IMR-90 (cell line): ENCODE measurements around the gene SSR3. TPM values are rescaled to one million over a fixed set of nuclear protein-coding genes. Genes with fewer than 3 reads are reported as not detected.

Experiments used
- ATAC-seq: fragments of 200-7000 bp; cut with Tn5 transposase; 2 replicates; pipeline ENCODE4 v1.9.1; 2020; ENCODE audit warnings: low read depth, mild to moderate bottlenecking, moderate library complexity
- BruUV-seq: library from RNA; stranded (reverse); fragments of 400-500 nt; replicated peaks from 2 replicates; lab custom pipeline; 2021; lab: Mats Ljungman, UMichigan
- CTCF ChIA-PET: fragments of 300-600 bp; formaldehyde crosslinking; extraction: SDS; loops from one replicate; lab custom pipeline; 2021; ENCODE audit warnings: antibody characterized with exemption; lab: Yijun Ruan, JAX
- POLR2A ChIA-PET: fragments of 300-600 bp; sonication (Branson Sonifier 250); formaldehyde crosslinking; loops from one replicate; lab custom pipeline; 2022; ENCODE audit warnings: antibody characterized with exemption; ENCODE audit not compliant: unreplicated experiment; lab: Charles Lee
- DNase-seq: peaks from one replicate; pipeline ENCODE4 v3.0.0; 2013
- H2AFZ ChIP-seq: replicated peaks from 2 replicates; pipeline ENCODE3; 2013; ENCODE audit warnings: low read length, mild to moderate bottlenecking; ENCODE audit not compliant: poor library complexity
- H2AK5ac ChIP-seq: 2 replicates; pipeline ENCODE4 v1.6.1; 2013; ENCODE audit warnings: low read depth, low read length, inconsistent platforms
- H2AK9ac ChIP-seq: replicated peaks from 2 replicates; pipeline ENCODE3; 2013; ENCODE audit warnings: mild to moderate bottlenecking, low read depth, low read length, moderate library complexity; ENCODE audit not compliant: poor library complexity
- H2BK120ac ChIP-seq: 2 replicates; pipeline ENCODE4 v1.6.1; 2013; ENCODE audit warnings: low read depth, low read length, inconsistent platforms
- H2BK15ac ChIP-seq: 3 replicates; pipeline ENCODE4 v1.6.1; 2013; ENCODE audit warnings: low read depth, low read length, inconsistent platforms
- H2BK20ac ChIP-seq: 2 replicates; pipeline ENCODE4 v1.6.1; 2013; ENCODE audit warnings: low read depth, mild to moderate bottlenecking, inconsistent platforms, low read length, moderate library complexity
- H2BK5ac ChIP-seq: 2 replicates; pipeline ENCODE4 v1.6.1; 2013; ENCODE audit warnings: mild to moderate bottlenecking, low read depth, low read length, inconsistent platforms; ENCODE audit not compliant: poor library complexity, severe bottlenecking
- H3K14ac ChIP-seq: replicated peaks from 2 replicates; pipeline ENCODE4 v1.6.1; 2013; ENCODE audit warnings: low read depth, low read length, inconsistent platforms
- H3K18ac ChIP-seq: 2 replicates; pipeline ENCODE4 v1.6.1; 2013; ENCODE audit warnings: low read depth, low read length, control low read depth
- H3K23ac ChIP-seq: 2 replicates; pipeline ENCODE4 v1.6.1; 2013; ENCODE audit warnings: low read depth, low read length, inconsistent platforms
- H3K27ac ChIP-seq: 2 replicates; pipeline ENCODE4 v1.5.1; 2013; ENCODE audit warnings: mild to moderate bottlenecking, control low read depth, low read length; ENCODE audit not compliant: insufficient read depth
- H3K27me3 ChIP-seq: 2 replicates; pipeline ENCODE4 v1.6.1; 2013; ENCODE audit warnings: low read length; ENCODE audit not compliant: control insufficient read depth, insufficient read depth
- H3K36me3 ChIP-seq: 2 replicates; pipeline ENCODE4 v1.6.1; 2013; ENCODE audit warnings: low read length, mixed read lengths; ENCODE audit not compliant: control insufficient read depth, insufficient read depth
- H3K4ac ChIP-seq: 2 replicates; pipeline ENCODE4 v1.6.1; 2013; ENCODE audit warnings: low read depth, low read length, inconsistent platforms
- H3K4me1 ChIP-seq: 2 replicates; pipeline ENCODE4 v1.6.1; 2013; ENCODE audit warnings: low read length, mixed read lengths; ENCODE audit not compliant: control insufficient read depth, insufficient read depth
- H3K4me2 ChIP-seq: 2 replicates; pipeline ENCODE4 v1.6.1; 2013; ENCODE audit warnings: low read depth, mild to moderate bottlenecking, control low read depth, low read length, moderate library complexity
- H3K4me3 ChIP-seq: 2 replicates; pipeline ENCODE4 v1.5.1; 2013; ENCODE audit warnings: low read depth, mild to moderate bottlenecking, control low read depth, low read length, moderate library complexity; ENCODE audit not compliant: insufficient read depth
- H3K56ac ChIP-seq: 2 replicates; pipeline ENCODE4 v1.6.1; 2013; ENCODE audit warnings: low read length, inconsistent platforms; ENCODE audit not compliant: insufficient read depth; ENCODE audit errors: extremely low read depth
- H3K79me1 ChIP-seq, 2 experiments: 2 replicates each; pipeline ENCODE4 v1.6.1; 2013; ENCODE audit warnings: low read length in 2 of 2, inconsistent platforms in 1 of 2, low read depth in 1 of 2
- H3K9ac ChIP-seq: 2 replicates; pipeline ENCODE4 v1.6.1; 2013; ENCODE audit warnings: low read depth, low read length, control low read depth
- H3K9me1 ChIP-seq: 2 replicates; pipeline ENCODE4 v1.6.1; 2013; ENCODE audit warnings: low read length, inconsistent platforms; ENCODE audit not compliant: insufficient read depth
- H3K9me3 ChIP-seq: 2 replicates; pipeline ENCODE4 v1.6.1; 2013; ENCODE audit warnings: low read length; ENCODE audit not compliant: control insufficient read depth, insufficient read depth
- H4K20me1 ChIP-seq: 2 replicates; pipeline ENCODE4 v1.6.1; 2013; ENCODE audit warnings: low read length, inconsistent platforms; ENCODE audit not compliant: insufficient read depth
- H4K5ac ChIP-seq: 2 replicates; pipeline ENCODE4 v1.6.1; 2013; ENCODE audit warnings: mild to moderate bottlenecking, low read depth, low read length, control low read depth
- H4K8ac ChIP-seq, 2 experiments: 2 replicates each; pipeline ENCODE4 v1.6.1; 2013; ENCODE audit warnings: low read depth in 2 of 2, low read length in 2 of 2, control low read depth in 1 of 2, inconsistent platforms in 1 of 2
- H4K91ac ChIP-seq: 2 replicates; pipeline ENCODE4 v1.6.1; 2013; ENCODE audit warnings: low read depth, low read length, inconsistent platforms; ENCODE audit not compliant: insufficient read depth
- BHLHE40 ChIP-seq: fragments of 150-350 bp; IDR thresholded peaks from 2 replicates; pipeline ENCODE4 v1.6.1; 2016; ENCODE audit warnings: mild to moderate bottlenecking, low read depth, low read length
- CEBPB ChIP-seq: IDR thresholded peaks from 2 replicates; pipeline ENCODE4 v1.6.1; 2012; ENCODE audit warnings: low read depth, low read length, improper control_type of control experiment
- CHD1 ChIP-seq: IDR thresholded peaks from 2 replicates; pipeline ENCODE4 v1.6.1; 2012; ENCODE audit warnings: low read depth, low read length, improper control_type of control experiment
- FOS ChIP-seq: fragments of 150-350 bp; IDR thresholded peaks from 2 replicates; pipeline ENCODE4 v1.6.1; 2016; ENCODE audit warnings: low read depth, low read length
- MAZ ChIP-seq: IDR thresholded peaks from 2 replicates; pipeline ENCODE4 v1.6.1; 2012; ENCODE audit warnings: low read depth, mild to moderate bottlenecking, low read length, improper control_type of control experiment, moderate library complexity, borderline replicate concordance
- MXI1 ChIP-seq: IDR thresholded peaks from 2 replicates; pipeline ENCODE4 v1.6.1; 2012; ENCODE audit warnings: low read depth, mild to moderate bottlenecking, low read length, moderate library complexity, borderline replicate concordance
- NFE2L2 ChIP-seq: fragments of 150-350 bp; IDR thresholded peaks from 2 replicates; pipeline ENCODE4 v1.6.1; 2016; ENCODE audit warnings: low read depth, mild to moderate bottlenecking, low read length
- POLR2A ChIP-seq: IDR thresholded peaks from 2 replicates; pipeline ENCODE4 v1.6.1; 2012; ENCODE audit warnings: mild to moderate bottlenecking, low read depth, low read length
- RAD21 ChIP-seq: IDR thresholded peaks from 2 replicates; pipeline ENCODE4 v1.6.1; 2012; ENCODE audit warnings: low read length, improper control_type of control experiment
- RCOR1 ChIP-seq: IDR thresholded peaks from 2 replicates; pipeline ENCODE4 v1.6.1; 2012; ENCODE audit warnings: mild to moderate bottlenecking, low read length, improper control_type of control experiment; ENCODE audit not compliant: insufficient replicate concordance
- RFX5 ChIP-seq: IDR thresholded peaks from 2 replicates; pipeline ENCODE4 v1.8.0; 2012; ENCODE audit warnings: low read depth, mild to moderate bottlenecking, low read length, moderate library complexity
- SMC3 ChIP-seq: fragments of 150-350 bp; IDR thresholded peaks from 2 replicates; pipeline ENCODE4 v1.6.1; 2016; ENCODE audit warnings: low read depth, mild to moderate bottlenecking, antibody characterized with exemption, low read length, moderate library complexity
- WGBS, 2 experiments: methylation state at CpG; one replicate each; pipeline versions ENCODE4 v1.1.5 to v1.1.7; 2013; ENCODE audit warnings: missing lambda C conversion rate in 2 of 2; ENCODE audit not compliant: insufficient read length in 1 of 2; ENCODE audit errors: extremely low coverage in 2 of 2; 5-methylcytosine and 5-hydroxymethylcytosine counted together
- dilution Hi-C: fragments of 300-500 bp; cut with HindIII; formaldehyde crosslinking; loops from one replicate; pipeline ENCODE4 v1.14.3; 2018; ENCODE audit warnings: low sequenced_read_pairs; ENCODE audit not compliant: unreplicated experiment
- in situ Hi-C: fragments of 300-500 bp; cut with MboI; formaldehyde crosslinking; loops from 3 replicates; pipeline ENCODE4 v1.14.3; 2019; ENCODE audit warnings: low sequenced_read_pairs, inconsistent platforms, mixed read lengths
- intact Hi-C: fragments of 100-400 bp; cut with micrococcal nuclease; formaldehyde crosslinking; loops from 2 replicates; pipeline ENCODE4 v1.10.0; 2022
- polyA plus RNA-seq, 3 experiments: library from polyadenylated mRNA; depleted of rRNA; stranded (reverse); fragments of >200 nt; gene quantifications; 2 replicates each; pipeline ENCODE4 v1.2.3, GENCODE V29; 2012; ENCODE audit warnings: low replicate concordance in 1 of 3
- total RNA-seq: library from RNA; depleted of rRNA; stranded (reverse); fragments of >200 nt; gene quantifications from 2 replicates; pipeline ENCODE4 v1.2.3, GENCODE V29; 2012
- TF ChIP-seq, protein P1 (sequence below): conservative IDR thresholded peaks from 2 replicates; pipeline ENCODE4 v1.5.1; 2012; ENCODE audit warnings: mild to moderate bottlenecking, low read depth, low read length, improper control_type of control experiment
- TF ChIP-seq, protein P2 (sequence below): fragments of 150-350 bp; IDR thresholded peaks from 2 replicates; pipeline ENCODE4 v1.6.1; 2016; ENCODE audit warnings: low read depth, mild to moderate bottlenecking, low read length, moderate library complexity, borderline replicate concordance

The SSR3 gene
- total and polyA plus RNA-seq, 2 of the 4 experiments (the other 2 are of a cell fraction): 246 to 608 TPM

DNA sequence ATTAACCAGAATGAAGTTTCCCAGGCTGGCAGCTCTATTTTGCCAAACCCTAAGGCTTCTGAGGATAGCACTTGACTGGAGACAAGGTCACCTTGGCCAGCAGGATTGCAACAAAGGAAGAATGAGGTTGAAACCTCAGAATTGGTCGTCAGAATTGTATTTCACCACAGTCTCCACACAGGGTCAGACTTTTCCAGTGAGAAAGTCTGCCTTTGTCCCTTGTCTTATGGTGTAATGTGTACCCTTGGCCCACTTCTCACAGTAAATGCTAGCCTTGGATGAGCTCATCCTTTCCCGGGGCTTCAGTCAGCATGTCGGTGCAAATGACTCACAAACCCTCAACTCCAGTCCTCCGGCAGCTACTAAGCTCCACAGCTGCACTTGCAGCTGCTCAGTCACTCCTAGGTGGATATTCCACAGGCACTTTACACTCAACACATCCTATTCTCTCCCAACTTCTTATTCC is 19.7 kb downstream of the SSR3 start:
- H2BK15ac ChIP-seq: no peak overlapping the region
- no peak overlapping the region for H4K5ac ChIP-seq
- H2AK5ac ChIP-seq: peak overlapping the region; percentile 15; the same call in 1 of the 2 replicates
- H3K4ac ChIP-seq: 0 out of 2 replicates have a peak overlapping the region, but pooled peaks have one; percentile 17
- in situ Hi-C loops: loop anchor here (25.0 kb wide), 1 partner anchor 302 kb away; the partner anchor contains the start of gene LEKR1
- no peaks in the 10 kb centered on the region for H3K9me3 ChIP-seq
- no TSS peak for BruUV-seq
- H3K23ac ChIP-seq: peak overlapping the region; percentile 28
- H3K4me2 ChIP-seq: no peak overlapping the region
- POLR2A ChIA-PET: interaction anchor here (0.5 to 0.7 kb wide), 3 partner anchors 12 to 544 kb away, joined by 3 to 6 read pairs (median 4); no protein-coding TSS in a partner anchor
- peak overlapping the region; percentile 30 for H2BK20ac ChIP-seq
- H3K56ac ChIP-seq: peak overlapping the region; percentile 29; the same call in 1 of the 2 replicates
- ATAC-seq (peak; percentile 88), DNase-seq (peak; percentile 100)
- no peak overlapping the region for H3K4me3 ChIP-seq
- H3K4me1 ChIP-seq: peaks cover 18% of the 10 kb centered on the region
- H3K27me3 ChIP-seq: no peaks in the 10 kb centered on the region
- dilution Hi-C loops: no loop called here
- CTCF ChIA-PET: interaction anchor here (0.6 to 1.1 kb wide), 13 partner anchors 11 to 1571 kb away, joined by 3 to 7 read pairs (median 3); partner anchors contain the start of gene SSR3
- H4K91ac ChIP-seq: no peak overlapping the region
- intact Hi-C loops: loop anchor here (2.0 to 5.0 kb wide), 3 partner anchors 282 to 602 kb away; no protein-coding TSS in a partner anchor
- peak overlapping the region; percentile 28; the same call in 1 of the 2 replicates for H3K27ac ChIP-seq
- no peak overlapping the region for H2AK9ac ChIP-seq
- no peak overlapping the region for H2AFZ ChIP-seq
- H3K9me1 ChIP-seq: peaks cover 18% of the 10 kb centered on the region
- H2BK5ac ChIP-seq: peak overlapping the region; percentile 17
- H3K14ac ChIP-seq: 0 out of 2 replicates have a peak overlapping the region, but pooled peaks have one; percentile 12
- H4K20me1 ChIP-seq: peaks cover 25% of the 10 kb centered on the region
- 0 out of 2 replicates have a peak overlapping the region, but pooled peaks have one; percentile 2 for H2BK120ac ChIP-seq
- no peak overlapping the region for H3K9ac ChIP-seq
- H4K8ac ChIP-seq: no peak overlapping the region
- H3K18ac ChIP-seq: no peak overlapping the region
- H3K36me3 ChIP-seq: peaks cover 5% of the 10 kb centered on the region
- peaks cover 6 to 29% of the 10 kb centered on the region in 2 experiments; a peak in 3 of 4 replicates for H3K79me1 ChIP-seq
- WGBS, 2 experiments: no CpG with 5 or more reads among the region's 4 CpGs
- TF ChIP-seq FOS: peak; percentile 93
- no peak for TF ChIP-seq MXI1
- TF ChIP-seq, protein P1, sequence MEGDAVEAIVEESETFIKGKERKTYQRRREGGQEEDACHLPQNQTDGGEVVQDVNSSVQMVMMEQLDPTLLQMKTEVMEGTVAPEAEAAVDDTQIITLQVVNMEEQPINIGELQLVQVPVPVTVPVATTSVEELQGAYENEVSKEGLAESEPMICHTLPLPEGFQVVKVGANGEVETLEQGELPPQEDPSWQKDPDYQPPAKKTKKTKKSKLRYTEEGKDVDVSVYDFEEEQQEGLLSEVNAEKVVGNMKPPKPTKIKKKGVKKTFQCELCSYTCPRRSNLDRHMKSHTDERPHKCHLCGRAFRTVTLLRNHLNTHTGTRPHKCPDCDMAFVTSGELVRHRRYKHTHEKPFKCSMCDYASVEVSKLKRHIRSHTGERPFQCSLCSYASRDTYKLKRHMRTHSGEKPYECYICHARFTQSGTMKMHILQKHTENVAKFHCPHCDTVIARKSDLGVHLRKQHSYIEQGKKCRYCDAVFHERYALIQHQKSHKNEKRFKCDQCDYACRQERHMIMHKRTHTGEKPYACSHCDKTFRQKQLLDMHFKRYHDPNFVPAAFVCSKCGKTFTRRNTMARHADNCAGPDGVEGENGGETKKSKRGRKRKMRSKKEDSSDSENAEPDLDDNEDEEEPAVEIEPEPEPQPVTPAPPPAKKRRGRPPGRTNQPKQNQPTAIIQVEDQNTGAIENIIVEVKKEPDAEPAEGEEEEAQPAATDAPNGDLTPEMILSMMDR: peak; percentile 53
- peak; percentile 10; the same call in 1 of the 2 replicates for TF ChIP-seq MAZ
- peak; percentile 31; the same call in 1 of the 2 replicates for TF ChIP-seq SMC3
- TF ChIP-seq RAD21: peak; percentile 61
- no peak for TF ChIP-seq RFX5
- TF ChIP-seq, protein P2, sequence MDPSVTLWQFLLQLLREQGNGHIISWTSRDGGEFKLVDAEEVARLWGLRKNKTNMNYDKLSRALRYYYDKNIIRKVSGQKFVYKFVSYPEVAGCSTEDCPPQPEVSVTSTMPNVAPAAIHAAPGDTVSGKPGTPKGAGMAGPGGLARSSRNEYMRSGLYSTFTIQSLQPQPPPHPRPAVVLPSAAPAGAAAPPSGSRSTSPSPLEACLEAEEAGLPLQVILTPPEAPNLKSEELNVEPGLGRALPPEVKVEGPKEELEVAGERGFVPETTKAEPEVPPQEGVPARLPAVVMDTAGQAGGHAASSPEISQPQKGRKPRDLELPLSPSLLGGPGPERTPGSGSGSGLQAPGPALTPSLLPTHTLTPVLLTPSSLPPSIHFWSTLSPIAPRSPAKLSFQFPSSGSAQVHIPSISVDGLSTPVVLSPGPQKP: no peak
- no peak for TF ChIP-seq RCOR1
- peak; percentile 34 for TF ChIP-seq BHLHE40
- peak; percentile 74 for TF ChIP-seq POLR2A
- no peak for TF ChIP-seq CHD1
- peak; percentile 83 for TF ChIP-seq NFE2L2
- peak; percentile 95 for TF ChIP-seq CEBPB
